Right lobe of liver (tissue), 4 donors: ENCODE measurements around the gene C1orf50.

Experiments used
- CTCF ChIP-seq, 4 donors: fragments of 200-600 bp in 3 of 4; fragments of 450-650 bp in 1 of 4; IDR thresholded peaks; one replicate each; pipeline versions ENCODE4 v1.5.1 to v1.8.0; 2016 to 2022; ENCODE audit warnings: antibody characterized with exemption in 4 of 4, mild to moderate bottlenecking in 2 of 4
- POLR2A ChIP-seq: fragments of 450-650 bp; IDR thresholded peaks from one replicate; pipeline ENCODE4 v1.6.1; 2017; ENCODE audit warnings: antibody characterized with exemption, mild to moderate bottlenecking
- donor health status: DM: no; HTN: no; CAD: no.
- donor health status: DM: no; HTN: no; CAD: no.
- donor health status: DM: no; HTN: yes; CAD: no.

DNA sequence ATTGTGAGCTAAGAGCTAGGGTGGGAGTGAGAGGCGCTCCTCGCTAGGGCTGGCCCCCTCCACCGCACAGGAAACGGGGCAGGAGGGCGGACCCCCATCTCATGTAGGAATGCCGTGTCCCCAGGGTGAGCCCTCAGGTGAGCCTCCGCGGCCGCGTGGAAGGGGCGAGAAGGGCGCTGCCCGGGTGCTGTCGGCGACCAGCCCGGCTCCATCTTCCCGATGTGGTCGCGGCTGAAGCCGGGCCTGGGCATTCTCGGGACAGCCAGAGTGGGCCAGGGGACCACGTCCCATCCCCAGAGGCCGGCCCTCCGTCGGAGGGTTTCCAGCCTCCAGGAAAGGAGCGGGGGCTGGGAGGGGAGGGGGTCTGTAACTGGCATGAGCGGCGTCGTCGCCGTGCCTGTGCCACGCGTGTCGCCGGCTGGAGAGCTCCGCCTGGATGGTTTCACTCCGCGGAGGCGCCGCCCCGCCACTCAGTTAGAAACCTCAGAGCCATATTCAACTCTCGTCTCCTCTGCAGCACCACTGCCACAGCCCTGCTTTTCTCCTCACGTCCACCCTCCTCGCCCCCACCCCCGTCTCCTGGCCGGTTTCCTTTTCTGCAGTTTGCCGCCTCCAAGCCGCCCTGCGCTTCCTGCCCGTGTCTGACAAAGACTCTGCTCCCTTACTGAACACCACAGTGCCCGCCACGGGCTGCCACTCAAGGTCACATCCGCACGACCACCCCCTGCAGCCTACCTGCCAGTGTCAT is 18.1 kb downstream of the C1orf50 start, which contains the start of gene TMEM269:
- TF ChIP-seq POLR2A = no peak
- no peak for TF ChIP-seq CTCF (IDR thresholded peaks at IDR 0.05)
